Heart right ventricle (tissue), 16 donors: ENCODE data around the gene SMCO1. TPM values are rescaled to one million over a fixed set of nuclear protein-coding genes. Genes with fewer than 3 reads are reported as not detected.
"Not testable (repeated sequence)": the region's sequence is repeated elsewhere in the genome, so short reads cannot be mapped to it uniquely, and the experiment has no call there.

Source experiments
- ATAC-seq, 8 donors: fragments of 200-7000 bp; cut with Tn5 transposase; one replicate each; pipeline ENCODE4 v1.9.1; 2020; ENCODE audit warnings: mild to moderate bottlenecking in 8 of 8, moderate library complexity in 8 of 8, moderate number of reproducible peaks in 1 of 8
- DNase-seq, 2 donors: peaks; one replicate each; pipeline ENCODE4 v3.0.0-alpha.2; 2020
- H3K27ac ChIP-seq, 10 donors: fragments of 200-600 bp; sonication (generic) in 2 of 10; one replicate each; pipeline versions ENCODE4 v1.5.0 to v1.8.0; 2020 to 2022; ENCODE audit warnings: mild to moderate bottlenecking in 3 of 10
- H3K27me3 ChIP-seq, 7 donors: fragments of 200-600 bp; one replicate each; pipeline ENCODE4 v1.8.0; 2021 to 2022; ENCODE audit warnings: mild to moderate bottlenecking in 2 of 7
- H3K36me3 ChIP-seq, 9 donors: fragments of 200-600 bp; sonication (generic) in 1 of 9; one replicate each; pipeline versions ENCODE4 v1.5.0 to v1.8.0; 2020 to 2022; ENCODE audit warnings: mild to moderate bottlenecking in 2 of 9
- H3K4me1 ChIP-seq, 9 donors: fragments of 200-600 bp; sonication (generic) in 1 of 9; one replicate each; pipeline versions ENCODE4 v1.5.0 to v1.8.0; 2020 to 2022; ENCODE audit warnings: mild to moderate bottlenecking in 4 of 9
- H3K4me3 ChIP-seq, 10 donors: fragments of 200-600 bp; sonication (generic) in 2 of 10; one replicate each; pipeline versions ENCODE4 v1.5.0 to v1.8.0; 2020 to 2022; ENCODE audit warnings: mild to moderate bottlenecking in 7 of 10, moderate library complexity in 2 of 10
- H3K9me3 ChIP-seq, 11 donors: fragments of 200-600 bp in 10 of 11; sonication (generic) in 2 of 11; one replicate each; pipeline versions ENCODE4 v1.5.0 to v1.8.0; 2013 to 2022; ENCODE audit warnings: mild to moderate bottlenecking in 2 of 11, control low read depth in 1 of 11, moderate library complexity in 1 of 11
- WGBS, 2 donors: extraction: QIAGEN DNeasy Blood & Tissue Kit; methylation state at CpG; one replicate each; pipeline ENCODE4 v1.1.7; 2013; ENCODE audit warnings: inconsistent platforms in 1 of 2; 5-methylcytosine and 5-hydroxymethylcytosine counted together
- intact Hi-C, 10 donors: fragments of 100-400 bp; cut with DNase I; formaldehyde crosslinking; loops; one replicate each; pipeline versions ENCODE4 v1.11.1 to v1.14.2; 2022
- polyA plus RNA-seq, 2 donors: library from polyadenylated mRNA; stranded (reverse); fragments of 200-250 nt; gene quantifications; one replicate each; pipeline ENCODE4 v1.2.3, GENCODE V29; 2013
- total RNA-seq, 10 donors: library from RNA; stranded (reverse); fragmentation: NEBNext Ultra II Directional in 3 of 10; extraction: Animal tissue kit (Norgen Biotek cat#: 25700) in 3 of 10; gene quantifications; one replicate each; pipeline versions ENCODE4 v1.2.1 to v1.2.4, GENCODE V29; 2021 to 2023
- TF ChIP-seq, protein P1 (sequence below), 9 donors: fragments of 200-600 bp; sonication (generic) in 2 of 9; IDR thresholded peaks; one replicate each; pipeline versions ENCODE4 v1.5.0 to v1.8.0; 2021 to 2022; ENCODE audit warnings: antibody characterized with exemption in 9 of 9, mild to moderate bottlenecking in 5 of 9, moderate library complexity in 1 of 9
- donor health status: Arrhythmogenic right ventricular cardiomyopathy.
- donor health status: ischemic (EF 13 %, LVEDD 7.1; RV severe dilation, severe dysfunction).
- donor health status: healthy with polysubstance abuse.
- donor health status: DM: no; HTN: yes; CAD: no.
- donor health status: DM: no; HTN: no; CAD: no.
- donor health status: ischemic (EF 25% LVEDD 6.9; RV normal size, moderate dysfunction).
- donor health status: ischemic (EF 25% LVEDD 5.7; RV mildly dilated, moderate dysfunction).
- donor health status: healthy.
- donor health status: DM: yes; HTN: yes; CAD: no.
- donor health status: Ischemic cardiomyopathy.
- donor health status: ischemic (EF 35%, LVEDD 5.7; RV mildly dilated, moderate dysfunction).
- donor health status: nonischemic (EF 11% LVEDD 7.7; RV severe dilation, severe dysfunction).
- donor health status: DM: yes; HTN: yes; CAD: no.
- donor health status: PGD.
- donor health status: ischemic (EF 29% LVEDD 5.4; RV normal size, mild dysfunction).
- donor health status: nonischemic (EF 23%, LVEDD 6.1; RV moderate dilation, normal function).

SMCO1 gene
- total and polyA plus RNA-seq, 12 donors = 3.2 to 143 (median 58.8) TPM

DNA sequence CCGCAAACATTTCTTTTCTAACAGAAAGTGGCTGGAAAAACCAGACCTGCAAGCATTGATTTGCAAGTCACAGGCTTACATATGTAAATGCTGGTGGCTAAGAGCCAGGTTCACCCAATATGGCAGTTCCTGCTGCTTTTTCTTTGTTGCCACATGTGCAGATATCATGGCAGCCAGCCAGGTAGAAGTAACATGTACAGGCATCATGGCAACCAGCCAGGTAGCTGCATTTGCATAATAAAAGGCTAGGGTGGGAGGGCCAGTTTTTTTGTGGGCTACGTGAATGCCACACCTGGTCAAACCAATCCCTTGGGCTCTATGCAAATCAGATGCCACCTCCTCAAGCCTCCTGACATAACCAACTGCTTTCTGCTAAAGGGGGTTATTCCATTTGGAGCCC, 2.8 kb upstream of the SMCO1 start:
- no peaks in the 10 kb centered on the region for H3K36me3 ChIP-seq
- TF ChIP-seq, protein P1, sequence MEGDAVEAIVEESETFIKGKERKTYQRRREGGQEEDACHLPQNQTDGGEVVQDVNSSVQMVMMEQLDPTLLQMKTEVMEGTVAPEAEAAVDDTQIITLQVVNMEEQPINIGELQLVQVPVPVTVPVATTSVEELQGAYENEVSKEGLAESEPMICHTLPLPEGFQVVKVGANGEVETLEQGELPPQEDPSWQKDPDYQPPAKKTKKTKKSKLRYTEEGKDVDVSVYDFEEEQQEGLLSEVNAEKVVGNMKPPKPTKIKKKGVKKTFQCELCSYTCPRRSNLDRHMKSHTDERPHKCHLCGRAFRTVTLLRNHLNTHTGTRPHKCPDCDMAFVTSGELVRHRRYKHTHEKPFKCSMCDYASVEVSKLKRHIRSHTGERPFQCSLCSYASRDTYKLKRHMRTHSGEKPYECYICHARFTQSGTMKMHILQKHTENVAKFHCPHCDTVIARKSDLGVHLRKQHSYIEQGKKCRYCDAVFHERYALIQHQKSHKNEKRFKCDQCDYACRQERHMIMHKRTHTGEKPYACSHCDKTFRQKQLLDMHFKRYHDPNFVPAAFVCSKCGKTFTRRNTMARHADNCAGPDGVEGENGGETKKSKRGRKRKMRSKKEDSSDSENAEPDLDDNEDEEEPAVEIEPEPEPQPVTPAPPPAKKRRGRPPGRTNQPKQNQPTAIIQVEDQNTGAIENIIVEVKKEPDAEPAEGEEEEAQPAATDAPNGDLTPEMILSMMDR (IDR thresholded peaks at IDR 0.05) = no peak

DNA sequence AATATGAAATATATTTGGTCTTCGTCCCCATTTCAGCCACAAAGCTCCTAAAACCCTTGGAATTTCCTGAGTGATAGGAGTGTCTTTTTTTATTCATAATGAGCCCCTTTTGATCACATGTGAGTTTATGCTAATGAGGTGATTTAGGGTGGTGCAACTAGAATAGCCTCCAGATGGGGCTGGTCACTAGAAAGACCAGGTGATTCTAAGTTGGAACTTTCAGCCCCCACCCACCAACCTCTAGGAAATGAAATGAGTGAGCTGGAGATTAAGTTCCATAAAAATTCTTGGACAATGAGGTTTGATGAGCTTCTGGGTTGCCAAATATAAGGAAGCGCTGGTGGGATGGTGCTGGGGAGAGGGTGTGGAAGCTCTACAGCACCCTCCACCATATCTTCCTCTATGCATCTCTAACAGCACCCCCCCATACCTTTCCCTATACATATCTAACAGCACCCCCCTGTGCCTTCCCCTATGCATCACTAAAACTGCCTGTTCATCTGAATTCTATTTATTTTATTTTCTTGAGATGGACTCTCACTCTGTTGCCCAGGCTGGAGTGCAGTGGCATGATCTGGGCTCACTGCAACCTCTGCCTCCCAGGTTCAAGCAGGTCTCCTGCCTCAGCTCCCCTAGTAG, 2.1 kb upstream of the SMCO1 start:
- Histone ChIP-seq H3K27me3 (no peaks in the 10 kb centered on the region), H3K36me3 (no peaks in the 10 kb centered on the region), H3K9me3 (peaks cover 0 to 48% (median 24%) of the 10 kb centered on the region in 11 donors), H3K4me3 (no peak overlapping the region), H3K27ac (no peak overlapping the region), H3K4me1 (peaks cover 0 to 20% (median 0%) of the 10 kb centered on the region in 9 donors)
- DNase-seq (no peak), ATAC-seq (no peak)
- WGBS, 2 donors = 85 to 87% methylated on average over 2 of the region's 2 CpGs
- TF ChIP-seq, protein P1 (IDR thresholded peaks at IDR 0.05) = peak in 1 of 9 donors; percentile 2
- intact Hi-C loops = loop anchor here in 7 of 10 donors (5.0 to 10.0 kb wide), 5 partner anchors 260 to 665 kb away; no protein-coding TSS in a partner anchor

More for the DNA sequence above, 2.8 kb upstream of the SMCO1 start:
- H3K27me3 ChIP-seq = no peaks in the 10 kb centered on the region
- H3K9me3 ChIP-seq = peaks cover 0 to 53% (median 24%) of the 10 kb centered on the region in 11 donors
- intact Hi-C loops = loop anchor here in 7 of 10 donors (5.0 to 10.0 kb wide), 5 partner anchors 261 to 666 kb away; no protein-coding TSS in a partner anchor
- 76 to 79% methylated on average over 2 of the region's 2 CpGs for WGBS, 2 donors
- ATAC-seq = no peak
- H3K4me1 ChIP-seq = peaks cover 0 to 20% (median 0%) of the 10 kb centered on the region in 9 donors
- DNase-seq = no peak
- H3K27ac ChIP-seq = no peak overlapping the region
- no peak overlapping the region for H3K4me3 ChIP-seq

DNA sequence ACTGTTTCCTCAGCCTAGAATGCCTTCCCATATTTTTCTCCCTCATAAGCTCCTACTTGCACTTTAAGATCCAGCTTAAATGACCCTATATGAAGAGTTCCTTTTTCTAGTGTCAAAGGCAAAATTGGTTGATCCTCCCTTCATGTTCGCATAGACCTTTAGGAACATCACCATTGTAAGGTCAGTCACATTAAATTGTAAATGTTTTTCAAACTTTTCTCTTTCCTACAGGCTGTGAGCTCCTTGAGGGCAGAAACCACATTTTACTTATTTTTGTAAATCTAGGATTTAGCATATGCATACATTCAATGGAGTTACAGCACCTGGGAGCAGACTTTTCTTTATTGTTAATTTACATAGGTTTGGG, 813 bp downstream of the SMCO1 start:
- no peak for ATAC-seq
- Histone ChIP-seq H3K4me1 (peaks cover 0 to 20% (median 0%) of the 10 kb centered on the region in 9 donors), H3K36me3 (no peaks in the 10 kb centered on the region), H3K9me3 (peaks cover 0 to 18% (median 11%) of the 10 kb centered on the region in 11 donors), H3K27me3 (no peaks in the 10 kb centered on the region), H3K27ac (peak overlapping the region; percentile 57 to 93 (median 79)), H3K4me3 (peak overlapping the region in 8 of 10 donors; percentile 20 to 45 (median 38))
- intact Hi-C loops = loop anchor here in 4 of 10 donors (10.0 kb wide), 2 partner anchors 260 to 440 kb away; no protein-coding TSS in a partner anchor
- DNase-seq = no peak
- 88 to 100% methylated on average over 1 of the region's 1 CpG for WGBS, 2 donors
- TF ChIP-seq, protein P1 (IDR thresholded peaks at IDR 0.05) = no peak

DNA sequence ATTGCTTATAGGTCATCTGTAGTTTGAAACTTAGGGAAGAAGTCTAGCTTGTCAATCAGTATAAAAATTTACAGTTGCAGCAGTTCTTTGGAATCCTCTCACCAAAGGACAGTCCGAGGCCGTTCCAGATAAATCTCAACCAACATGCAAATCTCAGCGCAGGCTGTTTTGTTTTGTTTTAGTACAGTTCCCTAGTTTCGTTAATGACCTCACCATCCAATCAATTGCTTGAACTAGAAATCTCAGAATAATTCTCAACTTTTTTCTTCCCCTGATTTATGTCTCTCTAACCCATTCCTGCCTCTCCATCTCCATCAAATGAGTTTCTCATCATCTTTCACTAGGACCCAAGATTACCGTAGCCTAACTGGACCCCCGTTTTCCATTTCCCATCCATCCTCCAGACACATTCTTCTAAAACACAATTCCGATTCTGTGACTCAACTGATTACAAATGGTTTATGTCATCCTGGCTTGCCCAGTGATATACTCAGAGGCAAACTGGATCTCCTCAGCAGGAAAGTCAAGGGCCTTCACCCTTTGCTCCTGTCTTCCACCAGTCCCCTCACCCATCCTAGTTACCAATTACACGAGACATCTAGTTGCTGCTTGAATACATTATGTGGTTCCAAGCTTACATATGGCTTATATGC, 1.3 kb downstream of the SMCO1 start:
- Histone ChIP-seq H3K27ac (peak overlapping the region in 8 of 10 donors; percentile 57 to 93 (median 83)), H3K4me1 (peaks cover 0 to 17% (median 0%) of the 10 kb centered on the region in 9 donors), H3K4me3 (peak overlapping the region in 8 of 10 donors; percentile 20 to 45 (median 38)), H3K36me3 (no peaks in the 10 kb centered on the region), H3K27me3 (no peaks in the 10 kb centered on the region), H3K9me3 (peaks cover 0 to 13% (median 6%) of the 10 kb centered on the region in 11 donors)
- TF ChIP-seq, protein P1 (IDR thresholded peaks at IDR 0.05) = no peak
- DNase-seq (no peak), ATAC-seq (peak in 5 of 8 donors; percentile 45 to 70 (median 66))
- WGBS, 2 donors = 57 to 66% methylated on average over 8 of the region's 8 CpGs
- intact Hi-C loops = loop anchor here in 4 of 10 donors (10.0 kb wide), 2 partner anchors 259 to 439 kb away; no protein-coding TSS in a partner anchor

DNA sequence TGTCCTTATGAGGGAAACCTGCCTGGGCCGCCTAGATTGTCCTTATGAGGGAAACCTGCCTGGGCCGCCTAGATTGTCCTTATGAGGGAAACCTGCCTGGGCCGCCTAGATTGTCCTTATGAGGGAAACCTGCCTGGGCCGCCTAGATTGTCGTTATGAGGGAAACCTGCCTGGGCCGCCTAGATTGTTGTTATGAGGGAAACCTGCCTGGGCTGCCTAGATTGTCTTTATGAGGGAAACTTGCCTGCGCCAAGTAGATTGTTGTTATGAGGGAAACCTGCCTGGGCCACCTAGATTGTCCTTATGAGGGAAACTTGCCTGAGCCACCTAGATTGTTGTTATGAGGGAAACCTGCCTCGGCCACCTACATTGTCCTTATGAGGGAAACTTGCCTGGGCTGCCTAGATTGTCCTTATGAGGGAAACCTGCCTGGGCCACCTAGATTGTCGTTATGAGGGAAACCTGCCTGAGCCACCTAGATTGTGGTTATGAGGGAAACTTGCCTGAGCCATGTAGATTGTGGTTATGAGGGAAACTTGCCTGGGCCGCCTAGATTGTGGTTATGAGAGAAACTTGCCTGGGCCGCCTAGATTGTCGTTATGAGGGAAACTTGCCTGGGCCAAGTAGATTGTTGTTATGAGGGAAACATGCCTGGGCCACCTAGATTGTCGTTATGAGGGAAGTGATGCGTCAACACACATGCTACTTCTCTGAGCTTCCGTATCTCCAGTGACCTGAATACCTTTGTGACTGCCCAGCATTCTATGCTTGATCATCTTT, 3.3 kb downstream of the SMCO1 start:
- not testable (repeated sequence) for ATAC-seq, H3K4me3 ChIP-seq, DNase-seq, H3K9me3 ChIP-seq, H3K27ac ChIP-seq, H3K27me3 ChIP-seq
- peaks cover 0 to 12% (median 0%) of the 10 kb centered on the region in 9 donors for H3K4me1 ChIP-seq
- intact Hi-C loops = loop anchor here in 4 of 10 donors (10.0 kb wide), 2 partner anchors 257 to 437 kb away; no protein-coding TSS in a partner anchor
- 85 to 87% methylated on average over 13 of the region's 15 CpGs for WGBS, 2 donors
- H3K36me3 ChIP-seq = peaks cover 0 to 13% (median 4%) of the 10 kb centered on the region in 9 donors

DNA sequence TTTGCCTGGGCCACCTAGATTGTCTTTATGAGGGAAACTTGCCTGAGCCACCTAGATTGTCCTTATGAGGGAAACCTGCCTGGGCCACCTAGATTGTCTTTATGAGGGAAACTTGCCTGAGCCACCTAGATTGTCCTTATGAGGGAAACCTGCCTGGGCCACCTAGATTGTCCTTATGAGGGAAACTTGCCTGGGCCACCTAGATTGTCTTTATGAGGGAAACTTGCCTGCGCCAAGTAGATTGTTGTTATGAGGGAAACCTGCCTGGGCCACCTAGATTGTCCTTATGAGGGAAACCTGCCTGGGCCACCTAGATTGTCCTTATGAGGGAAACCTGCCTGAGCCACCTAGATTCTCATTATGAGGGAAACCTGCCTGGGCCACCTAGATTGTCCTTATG, 4.0 kb downstream of the SMCO1 start:
- not testable (repeated sequence) for H3K4me3 ChIP-seq, H3K4me1 ChIP-seq, ATAC-seq, DNase-seq, H3K27me3 ChIP-seq, H3K27ac ChIP-seq
- Histone ChIP-seq H3K36me3 (peaks cover 0 to 17% (median 7%) of the 10 kb centered on the region in 9 donors), H3K9me3 (peaks cover 0 to 12% (median 8%) of the 10 kb centered on the region in 11 donors)
- intact Hi-C loops = loop anchor here in 4 of 10 donors (10.0 kb wide), 2 partner anchors 256 to 436 kb away; no protein-coding TSS in a partner anchor
- 97 to 98% methylated on average over 1 of the region's 1 CpG for WGBS, 2 donors
